ENCODE data around the gene PEAK1. TPM values are rescaled to one million over a fixed set of nuclear protein-coding genes. Genes with fewer than 3 reads are reported as not detected.
A peak's percentile ranks its signal among the peaks of the same experiment; 100 is the strongest.

The PEAK1 gene
- total RNA-seq, 1 donor, result 133 TPM

DNA sequence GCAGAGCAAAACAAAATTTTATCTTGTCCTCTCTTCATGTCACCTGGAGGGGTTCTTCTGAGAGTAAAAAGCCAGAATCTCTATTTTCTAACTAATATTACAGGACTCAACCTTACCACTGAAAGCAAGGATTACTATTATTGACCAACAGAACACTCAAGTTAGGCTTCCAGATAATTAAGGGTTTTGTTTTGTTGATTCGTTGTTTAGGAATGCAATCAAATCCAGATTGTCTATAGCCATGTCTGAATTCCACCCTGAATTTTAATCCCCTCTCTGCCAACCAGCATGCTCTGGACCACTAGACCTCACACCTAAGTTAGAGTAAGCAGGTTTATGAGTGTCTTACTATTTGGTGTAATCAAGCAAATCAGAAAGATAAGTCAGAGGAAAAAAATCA lies 90.7 kb downstream of the PEAK1 start:
- no peak for DNase-seq (ENCODE audit: insufficient read length, low spot score, missing footprints)
- H2AFZ ChIP-seq (ENCODE audit: low read length), result no peak overlapping the region
- no peaks in the 10 kb centered on the region for H3K36me3 ChIP-seq (ENCODE audit: insufficient read depth, low read length)
- no peak overlapping the region for H3K4me3 ChIP-seq (ENCODE audit: insufficient read depth, low read length)
- TF ChIP-seq, protein P1, sequence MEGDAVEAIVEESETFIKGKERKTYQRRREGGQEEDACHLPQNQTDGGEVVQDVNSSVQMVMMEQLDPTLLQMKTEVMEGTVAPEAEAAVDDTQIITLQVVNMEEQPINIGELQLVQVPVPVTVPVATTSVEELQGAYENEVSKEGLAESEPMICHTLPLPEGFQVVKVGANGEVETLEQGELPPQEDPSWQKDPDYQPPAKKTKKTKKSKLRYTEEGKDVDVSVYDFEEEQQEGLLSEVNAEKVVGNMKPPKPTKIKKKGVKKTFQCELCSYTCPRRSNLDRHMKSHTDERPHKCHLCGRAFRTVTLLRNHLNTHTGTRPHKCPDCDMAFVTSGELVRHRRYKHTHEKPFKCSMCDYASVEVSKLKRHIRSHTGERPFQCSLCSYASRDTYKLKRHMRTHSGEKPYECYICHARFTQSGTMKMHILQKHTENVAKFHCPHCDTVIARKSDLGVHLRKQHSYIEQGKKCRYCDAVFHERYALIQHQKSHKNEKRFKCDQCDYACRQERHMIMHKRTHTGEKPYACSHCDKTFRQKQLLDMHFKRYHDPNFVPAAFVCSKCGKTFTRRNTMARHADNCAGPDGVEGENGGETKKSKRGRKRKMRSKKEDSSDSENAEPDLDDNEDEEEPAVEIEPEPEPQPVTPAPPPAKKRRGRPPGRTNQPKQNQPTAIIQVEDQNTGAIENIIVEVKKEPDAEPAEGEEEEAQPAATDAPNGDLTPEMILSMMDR (IDR thresholded peaks at IDR 0.05; ENCODE audit: extremely low read depth, low read depth, low read length), result no peak
- H3K4me1 ChIP-seq (ENCODE audit: insufficient read depth, low read length), result peaks cover 19% of the 10 kb centered on the region
- no peak overlapping the region for H3K27ac ChIP-seq (ENCODE audit: low read depth, low read length)
- H4K20me1 ChIP-seq (ENCODE audit: insufficient read depth, low read length), result peaks cover 55% of the 10 kb centered on the region
- H3K4me2 ChIP-seq (ENCODE audit: insufficient read depth, low read length), result no peak overlapping the region
- H3K9me3 ChIP-seq (ENCODE audit: low read depth, low read length), result no peaks in the 10 kb centered on the region
- no peaks in the 10 kb centered on the region for H3K27me3 ChIP-seq (ENCODE audit: insufficient read depth, low read length)
- H3K79me2 ChIP-seq (ENCODE audit: insufficient read depth, low read length), result peaks cover 80% of the 10 kb centered on the region

DNA sequence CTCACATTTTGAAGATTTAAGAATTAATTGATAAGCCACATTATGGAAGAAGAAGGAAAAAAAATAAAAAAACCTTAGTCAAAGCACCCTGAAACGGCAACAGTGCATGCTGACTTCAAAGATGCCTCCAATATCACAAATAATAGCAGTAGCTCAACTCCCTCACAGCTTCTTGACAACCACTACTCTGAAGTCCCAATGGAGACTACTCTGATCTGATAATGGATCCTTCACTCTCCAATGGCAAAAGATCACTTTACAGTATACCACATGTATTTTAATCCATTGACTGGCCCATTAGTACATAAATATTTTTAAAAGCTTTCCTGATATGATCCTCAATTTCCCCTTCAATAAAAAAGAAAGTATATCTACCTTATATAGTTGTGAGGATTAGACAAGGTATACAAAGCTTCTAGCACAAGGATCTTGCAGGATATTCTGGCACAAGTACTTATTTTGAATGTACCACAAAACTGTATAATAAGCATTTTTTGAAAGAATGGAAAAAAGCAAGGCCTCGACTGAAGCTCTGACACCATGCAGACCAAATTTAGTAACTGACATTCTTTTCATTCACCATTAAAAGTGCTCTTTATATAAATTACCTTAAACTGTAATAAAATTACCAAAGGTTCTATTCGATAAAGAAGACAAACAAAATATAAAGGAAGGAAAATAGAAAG lies 91.9 kb downstream of the PEAK1 start:
- H3K27me3 ChIP-seq (ENCODE audit: insufficient read depth, low read length), result no peaks in the 10 kb centered on the region
- no peak overlapping the region for H3K4me3 ChIP-seq (ENCODE audit: insufficient read depth, low read length)
- H2AFZ ChIP-seq (ENCODE audit: low read length), result no peak overlapping the region
- H3K9me3 ChIP-seq (ENCODE audit: low read depth, low read length), result no peaks in the 10 kb centered on the region
- H3K36me3 ChIP-seq (ENCODE audit: insufficient read depth, low read length), result no peaks in the 10 kb centered on the region
- no peak for DNase-seq (ENCODE audit: insufficient read length, low spot score, missing footprints)
- H3K4me2 ChIP-seq (ENCODE audit: insufficient read depth, low read length), result no peak overlapping the region
- TF ChIP-seq, protein P1 (IDR thresholded peaks at IDR 0.05; ENCODE audit: extremely low read depth, low read depth, low read length), result no peak
- H3K4me1 ChIP-seq (ENCODE audit: insufficient read depth, low read length), result peaks cover 19% of the 10 kb centered on the region
- H3K79me2 ChIP-seq (ENCODE audit: insufficient read depth, low read length), result peaks cover 77% of the 10 kb centered on the region
- H4K20me1 ChIP-seq (ENCODE audit: insufficient read depth, low read length), result peaks cover 54% of the 10 kb centered on the region
- H3K27ac ChIP-seq (ENCODE audit: low read depth, low read length), result no peak overlapping the region

DNA sequence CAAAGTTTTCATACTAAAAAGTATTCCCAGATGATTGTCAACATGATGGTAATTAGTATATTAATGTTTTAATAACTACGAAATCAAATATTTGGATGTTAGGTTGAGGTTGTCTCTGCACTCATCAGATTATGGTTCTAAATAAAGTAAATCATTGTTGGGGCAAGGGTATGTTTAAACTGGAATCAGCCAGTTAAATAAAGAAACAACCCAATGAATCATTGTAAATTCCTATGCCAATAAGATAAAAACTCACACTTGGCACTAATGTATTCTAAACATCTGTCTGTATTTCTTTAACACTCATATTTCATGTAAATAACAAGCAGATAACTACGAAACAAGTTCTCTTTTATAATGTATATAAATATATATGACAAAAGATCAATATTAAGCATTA lies 92.7 kb downstream of the PEAK1 start:
- Histone ChIP-seq H3K4me2 (ENCODE audit: insufficient read depth, low read length) (no peak overlapping the region), H3K4me3 (ENCODE audit: insufficient read depth, low read length) (no peak overlapping the region), H3K36me3 (ENCODE audit: insufficient read depth, low read length) (no peaks in the 10 kb centered on the region), H3K27me3 (ENCODE audit: insufficient read depth, low read length) (no peaks in the 10 kb centered on the region), H3K27ac (ENCODE audit: low read depth, low read length) (peak overlapping the region; percentile 13), H4K20me1 (ENCODE audit: insufficient read depth, low read length) (peaks cover 52% of the 10 kb centered on the region), H3K4me1 (ENCODE audit: insufficient read depth, low read length) (peaks cover 19% of the 10 kb centered on the region), H3K9me3 (ENCODE audit: low read depth, low read length) (no peaks in the 10 kb centered on the region), H3K79me2 (ENCODE audit: insufficient read depth, low read length) (peaks cover 74% of the 10 kb centered on the region), H2AFZ (ENCODE audit: low read length) (no peak overlapping the region)
- TF ChIP-seq, protein P1 (IDR thresholded peaks at IDR 0.05; ENCODE audit: extremely low read depth, low read depth, low read length), result no peak
- DNase-seq (ENCODE audit: insufficient read length, low spot score, missing footprints), result no peak

DNA sequence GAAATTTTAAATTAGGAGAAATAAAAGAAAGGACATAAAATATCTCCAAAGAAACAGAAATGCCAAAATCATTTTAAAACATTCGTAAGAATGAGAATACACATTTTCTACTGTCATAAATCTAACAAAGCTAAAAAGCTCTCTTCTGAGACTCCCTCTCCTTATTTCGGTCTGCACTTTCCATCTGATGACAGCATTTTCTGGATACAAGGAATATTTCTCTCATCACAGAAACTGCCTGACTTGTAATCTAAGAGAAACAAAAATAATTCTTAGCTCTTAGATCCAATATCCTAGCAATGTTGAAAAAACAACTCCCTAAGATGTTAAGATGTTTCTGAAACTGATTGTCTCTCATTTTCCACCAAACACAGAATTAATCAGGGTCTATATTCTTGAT lies 93.5 kb downstream of the PEAK1 start:
- no peak overlapping the region for H2AFZ ChIP-seq (ENCODE audit: low read length)
- peaks cover 72% of the 10 kb centered on the region for H3K79me2 ChIP-seq (ENCODE audit: insufficient read depth, low read length)
- H3K27ac ChIP-seq (ENCODE audit: low read depth, low read length), result no peak overlapping the region
- H4K20me1 ChIP-seq (ENCODE audit: insufficient read depth, low read length), result peaks cover 52% of the 10 kb centered on the region
- no peaks in the 10 kb centered on the region for H3K27me3 ChIP-seq (ENCODE audit: insufficient read depth, low read length)
- TF ChIP-seq, protein P1 (IDR thresholded peaks at IDR 0.05; ENCODE audit: extremely low read depth, low read depth, low read length), result no peak
- peaks cover 19% of the 10 kb centered on the region for H3K4me1 ChIP-seq (ENCODE audit: insufficient read depth, low read length)
- no peaks in the 10 kb centered on the region for H3K9me3 ChIP-seq (ENCODE audit: low read depth, low read length)
- no peaks in the 10 kb centered on the region for H3K36me3 ChIP-seq (ENCODE audit: insufficient read depth, low read length)
- DNase-seq (ENCODE audit: insufficient read length, low spot score, missing footprints), result no peak
- H3K4me3 ChIP-seq (ENCODE audit: insufficient read depth, low read length), result no peak overlapping the region
- no peak overlapping the region for H3K4me2 ChIP-seq (ENCODE audit: insufficient read depth, low read length)

Data from osteoblast (primary cell).